ENCODE measurements around the gene ZNF652.
"Not testable (repeated sequence)": the region's sequence is repeated elsewhere in the genome, so short reads cannot be mapped to it uniquely, and the experiment has no call there.

The ZNF652 gene

DNA sequence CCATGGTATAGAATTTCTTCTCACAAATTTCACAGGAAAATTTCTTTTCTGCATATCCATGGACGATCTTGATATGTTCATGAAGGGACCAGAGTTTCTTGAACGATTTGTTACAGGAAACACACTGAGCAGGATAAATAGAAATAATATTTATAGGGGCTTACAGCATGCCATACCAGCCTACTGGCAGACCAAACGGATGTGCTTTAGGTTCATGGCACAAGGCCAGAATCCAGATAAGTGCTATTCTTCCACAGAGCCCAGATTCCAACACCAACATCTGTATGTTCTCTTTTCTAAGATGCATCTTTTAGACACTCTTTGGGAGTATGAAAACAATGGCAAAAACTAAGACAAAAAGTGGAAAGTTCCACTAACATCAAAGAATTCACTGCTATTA is 49.3 kb downstream of the ZNF652 start:
- DNase-seq = no peak

GRCh38 chr17:49299996-49300395 is 62.1 kb downstream of the ZNF652 start:
- DNase-seq = no peak

DNA sequence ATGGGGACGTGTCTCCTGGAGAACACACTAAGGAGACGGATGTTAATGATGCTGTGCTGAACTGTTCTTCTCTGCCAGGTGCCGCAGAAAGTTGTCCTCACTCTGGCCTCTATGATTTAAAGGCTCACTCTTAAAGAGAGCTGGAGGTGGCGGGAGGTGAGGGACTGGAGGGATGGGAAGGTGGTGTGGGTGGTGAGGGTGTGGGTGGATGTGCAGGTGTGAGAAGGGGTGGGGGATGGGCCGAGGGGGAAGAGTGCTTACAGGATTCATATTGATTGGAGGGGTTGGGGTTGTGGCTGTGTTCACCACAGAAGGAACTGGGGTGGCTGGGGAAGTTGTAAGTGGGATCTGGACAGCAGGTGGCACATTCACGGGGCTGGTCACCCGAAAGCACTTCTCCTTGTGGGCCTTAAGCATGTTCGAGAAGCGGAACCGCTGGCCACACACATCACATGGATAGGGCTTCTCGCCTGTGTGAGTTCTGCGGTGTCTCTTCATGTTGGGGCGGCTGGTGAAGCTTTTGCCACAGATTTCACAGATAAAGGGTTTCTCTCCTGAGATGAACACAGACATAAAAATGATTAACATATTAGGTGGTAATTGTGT is 63.6 kb downstream of the ZNF652 start:
- DNase-seq = no peak

DNA sequence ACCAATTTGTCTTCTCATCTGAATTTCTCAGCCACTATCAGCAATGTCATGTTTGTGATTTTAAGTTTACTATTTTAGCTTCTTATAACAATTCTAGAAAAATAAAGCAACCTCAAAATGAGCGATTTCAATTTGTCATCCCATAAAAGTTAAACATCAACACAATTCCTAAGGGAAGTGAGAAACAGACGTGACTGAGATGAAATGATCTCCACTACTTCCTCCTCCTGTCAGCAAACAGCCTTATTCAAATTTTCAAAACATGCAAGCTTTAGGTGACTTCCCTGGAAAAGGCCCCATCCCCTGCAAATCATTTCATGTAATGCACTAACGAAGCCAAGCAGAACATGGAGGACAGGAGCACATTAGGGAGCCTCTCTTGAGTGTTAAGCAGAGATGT is 64.9 kb downstream of the ZNF652 start:
- no peak for DNase-seq

DNA sequence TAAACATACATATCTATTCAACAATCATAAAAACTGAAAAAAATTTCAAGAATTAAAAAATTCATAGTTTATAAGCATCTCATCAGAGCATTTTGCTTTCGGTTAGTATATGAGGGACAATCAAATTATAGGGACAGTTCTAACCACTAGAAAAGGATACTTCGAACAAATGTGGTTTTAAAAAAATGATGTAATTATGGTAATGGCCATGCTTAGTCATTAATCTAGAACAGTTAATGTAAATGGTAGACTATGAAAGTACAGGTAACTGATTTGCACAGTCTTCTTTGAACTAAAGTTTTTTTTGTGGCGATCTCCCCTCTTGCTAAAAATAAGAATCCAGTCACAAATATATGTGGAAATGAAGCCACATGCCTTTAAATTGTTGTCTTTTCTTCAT is 67.9 kb downstream of the ZNF652 start:
- DNase-seq = no peak

DNA sequence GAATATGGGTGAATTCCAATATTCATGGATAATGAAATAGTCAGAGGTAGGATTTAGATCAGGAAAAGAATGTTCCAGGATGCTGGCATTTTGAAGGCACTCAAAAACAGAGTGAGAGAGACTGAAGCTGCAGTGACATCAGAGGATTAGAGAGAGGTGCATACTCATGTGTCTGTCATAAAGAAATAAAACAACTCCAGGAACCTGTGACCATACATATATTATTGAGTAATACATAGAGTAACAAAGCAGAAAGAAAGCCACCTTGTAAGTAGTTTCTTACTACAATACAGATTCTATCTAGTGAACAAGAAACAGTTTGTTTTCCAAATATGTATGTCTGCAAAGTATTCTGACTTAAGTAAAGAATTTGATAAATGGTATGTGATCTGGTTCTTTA is 69.1 kb downstream of the ZNF652 start:
- no peak for DNase-seq

GRCh38 chr17:49291929-49292328 is 70.1 kb downstream of the ZNF652 start:
- no peak for DNase-seq

DNA sequence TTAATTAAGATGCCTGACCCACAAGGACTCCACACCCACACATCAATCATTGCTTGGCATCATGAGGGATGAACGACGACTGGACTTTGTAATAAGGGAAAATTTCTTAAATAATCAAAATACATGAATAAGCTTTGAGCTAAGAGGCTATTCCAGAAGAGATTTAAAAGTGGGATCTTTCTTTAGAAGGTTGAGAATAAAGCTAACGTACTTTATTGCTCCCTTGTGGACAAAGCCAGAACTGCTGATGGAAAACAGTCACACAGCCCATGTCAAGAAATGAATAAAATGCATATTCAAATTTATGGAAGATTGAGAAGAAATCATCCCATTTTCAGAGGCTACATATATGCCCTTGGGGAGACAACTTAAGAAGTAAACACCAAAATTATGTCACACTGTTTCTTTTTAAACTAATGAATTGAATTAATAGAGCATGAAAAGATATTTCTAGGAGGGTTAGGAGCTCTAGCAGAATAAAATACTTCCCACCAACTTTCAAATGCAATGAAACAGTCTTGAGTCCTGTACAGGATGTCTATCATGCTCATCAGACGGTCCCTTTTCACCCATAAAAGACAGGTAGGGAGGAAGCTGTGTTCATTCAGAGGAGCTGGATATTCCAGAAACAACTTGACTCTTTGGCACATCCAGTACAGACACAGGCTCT is 71.2 kb downstream of the ZNF652 start:
- no peak for DNase-seq

- DNase-seq = no peak
Observed at GRCh38 chr17:49288388-49288787, 73.7 kb downstream of the ZNF652 start.

DNA sequence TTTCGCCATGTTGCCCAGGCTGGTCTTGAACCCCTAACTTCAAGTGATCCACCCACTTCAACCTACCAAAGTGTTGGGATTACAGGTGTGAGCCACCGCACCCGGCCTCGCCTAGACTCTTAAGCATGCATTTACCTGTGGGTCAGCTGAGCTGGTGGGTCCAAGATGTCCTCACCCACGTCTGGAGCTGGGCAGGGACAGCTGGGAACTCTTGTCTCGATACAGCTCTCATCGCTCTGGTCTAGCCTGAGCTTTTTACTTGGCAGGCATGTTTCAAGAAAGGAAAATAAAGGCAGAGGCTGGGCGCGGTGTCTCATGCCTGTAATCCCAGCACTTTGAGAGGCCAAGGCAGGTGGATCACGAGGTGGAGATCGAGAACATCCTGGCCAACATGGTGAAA is 74.6 kb downstream of the ZNF652 start:
- no peak for DNase-seq

- not testable (repeated sequence) for DNase-seq
Observed at GRCh38 chr17:49286261-49286973, 75.6 kb downstream of the ZNF652 start.

- DNase-seq = no peak
Observed at GRCh38 chr17:49285716-49286115, 76.3 kb downstream of the ZNF652 start.

DNA sequence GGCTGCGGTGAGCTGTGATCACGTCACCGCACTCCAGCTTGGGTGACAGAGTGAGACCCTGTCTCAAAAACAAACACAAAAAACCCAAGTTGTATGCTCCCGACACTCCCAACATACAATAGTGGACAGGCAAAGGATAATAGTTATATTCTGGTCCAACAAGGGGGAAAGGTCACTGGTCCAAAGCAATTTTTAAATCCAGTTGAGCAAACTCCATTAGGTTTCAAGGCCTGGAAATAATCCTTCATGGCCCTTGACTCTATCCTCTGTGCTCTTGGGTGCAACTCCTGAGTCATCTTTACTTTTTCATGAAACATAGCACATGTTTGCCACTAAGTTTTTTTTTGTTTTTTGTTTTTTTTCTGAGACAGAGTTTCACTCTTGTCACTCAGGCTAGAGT is 81.1 kb downstream of the ZNF652 start:
- DNase-seq = no peak

- DNase-seq = no peak
Observed at GRCh38 chr17:49280061-49280460, 82.0 kb downstream of the ZNF652 start.

- not testable (repeated sequence) for DNase-seq
Observed at GRCh38 chr17:49279263-49280015, 82.6 kb downstream of the ZNF652 start.

GRCh38 chr17:49278076-49278475 is 84.0 kb downstream of the ZNF652 start:
- no peak for DNase-seq

GRCh38 chr17:49277638-49278037 is 84.4 kb downstream of the ZNF652 start:
- no peak for DNase-seq

- not testable (repeated sequence) for DNase-seq
Observed at GRCh38 chr17:49275981-49276380, 86.1 kb downstream of the ZNF652 start.

DNA sequence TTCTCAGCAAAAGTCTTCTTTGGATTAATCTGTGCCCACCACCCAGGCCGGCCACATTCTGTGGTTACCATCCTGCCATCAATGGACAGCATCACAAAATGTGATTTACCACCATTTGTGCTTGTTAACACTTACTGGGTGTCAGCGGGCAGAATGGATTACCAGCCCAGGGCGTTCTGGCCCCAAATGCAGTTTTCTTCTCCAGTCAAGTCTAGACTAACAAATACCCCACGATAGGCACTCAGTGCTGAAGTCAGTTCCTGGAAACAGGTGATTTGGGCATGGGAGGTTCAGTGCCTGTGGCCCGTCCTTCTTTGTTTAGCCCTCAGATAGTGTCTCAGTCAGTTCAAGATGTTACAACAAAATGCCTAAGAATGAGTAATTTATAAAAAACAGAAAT is 92.7 kb downstream of the ZNF652 start:
- DNase-seq = no peak

DNA sequence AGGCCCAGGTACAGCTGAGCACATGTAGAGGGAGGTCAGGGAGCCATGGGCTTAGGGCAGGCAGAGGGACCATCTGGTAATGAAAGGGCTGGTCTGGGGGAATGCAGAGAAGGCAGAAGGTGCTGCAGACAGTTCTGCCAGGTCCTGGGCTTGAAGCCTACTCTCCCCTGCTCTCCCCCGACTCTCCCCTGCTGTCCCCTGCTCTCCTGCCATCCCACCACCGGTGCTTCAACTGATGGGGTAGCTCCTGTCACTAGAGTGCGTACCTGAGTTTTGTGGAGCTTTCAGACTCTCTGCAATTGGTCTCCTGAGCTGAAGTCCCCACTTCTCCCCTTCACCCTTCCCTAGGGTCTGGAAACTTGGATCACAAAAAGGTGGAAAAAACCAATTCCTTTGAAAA is 94.1 kb downstream of the ZNF652 start:
- DNase-seq = no peak

DNA sequence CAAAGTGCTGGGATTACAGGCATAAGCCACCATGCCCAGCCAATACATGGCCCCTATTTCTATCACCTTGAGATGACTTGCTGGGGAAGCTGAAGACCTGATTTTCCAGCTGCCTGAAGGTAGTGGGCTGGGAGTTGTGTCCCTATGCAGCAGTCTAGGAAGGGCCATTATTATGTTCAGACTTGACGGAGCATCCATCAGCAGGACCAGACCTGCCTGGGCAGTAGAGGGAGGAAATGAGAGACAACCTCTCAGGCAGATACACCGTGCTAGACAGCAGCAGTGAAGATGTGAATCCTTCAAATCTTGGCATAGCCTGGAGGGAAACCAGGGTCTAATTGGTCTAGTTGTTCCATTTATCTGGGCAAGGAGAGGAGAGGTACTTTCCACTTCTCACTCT is 95.8 kb downstream of the ZNF652 start:
- no peak for DNase-seq

DNA sequence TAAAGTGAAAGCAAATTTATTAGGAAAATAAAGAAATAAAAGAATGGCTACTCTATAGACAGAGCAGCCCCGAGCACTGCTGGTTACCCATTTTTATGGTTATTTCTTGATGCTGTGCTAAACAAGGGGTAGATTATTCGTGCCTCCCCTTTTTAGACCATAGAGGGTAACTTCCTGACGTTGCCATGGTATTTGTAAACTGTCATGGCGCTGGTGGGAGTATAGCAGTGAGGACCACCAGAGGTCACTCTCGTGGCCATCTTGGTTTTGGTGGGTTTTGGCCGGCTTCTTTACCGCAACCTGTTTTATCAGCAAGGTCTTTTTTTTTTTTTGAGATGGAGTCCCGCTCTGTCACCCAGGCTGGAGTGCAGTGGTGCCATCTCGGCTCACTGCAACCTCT is 100.5 kb downstream of the ZNF652 start:
- not testable (repeated sequence) for DNase-seq

DNA sequence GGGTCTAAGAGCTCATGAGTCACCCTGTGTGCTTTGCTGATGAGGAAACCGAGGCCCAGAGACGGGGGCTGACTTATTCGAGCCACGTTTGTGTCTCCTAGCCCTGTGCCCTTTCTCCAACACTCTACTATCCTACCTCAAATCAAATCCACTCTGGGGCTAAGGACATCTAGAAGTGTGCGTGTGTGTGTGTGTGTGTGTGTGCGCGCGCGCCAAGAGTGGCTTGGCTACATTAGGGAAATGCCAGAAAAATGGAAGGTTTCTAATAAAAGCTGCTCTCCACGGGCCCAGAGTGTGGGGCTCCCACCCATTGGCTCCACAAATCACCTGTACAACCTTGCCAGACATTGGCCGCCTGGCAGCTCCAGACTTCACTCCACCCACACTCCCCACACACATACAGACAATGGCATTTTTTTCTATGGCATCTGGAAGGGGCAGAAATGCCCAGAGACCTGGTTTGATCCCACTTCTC is 101.2 kb downstream of the ZNF652 start:
- peak in 2 of 14 donors; percentile 0 to 3 for DNase-seq

Measured in C1 segment of cervical spinal cord (tissue), 14 donors.